Measurements from ENCODE around the gene LCE1B. TPM values are rescaled to one million over a fixed set of nuclear protein-coding genes. Genes with fewer than 3 reads are reported as not detected.

Gene LCE1B
- total and polyA plus RNA-seq, 3 experiments from 2014 or later, result not detected

- POLR2A ChIA-PET, result no interaction called here
- Histone ChIP-seq H3K9me3 (ENCODE audit: low read length) (no peaks in the 10 kb centered on the region), H3K27ac (ENCODE audit: low read depth, low read length) (no peak overlapping the region), H3K27me3 (ENCODE audit: insufficient read depth, low read length, poor library complexity, severe bottlenecking) (no peaks in the 10 kb centered on the region), H3K4me3 (ENCODE audit: low read length) (no peak overlapping the region), H3K4me1 (ENCODE audit: insufficient read depth, low read length) (no peaks in the 10 kb centered on the region), H3K36me3 (ENCODE audit: insufficient read depth, low read length) (no peaks in the 10 kb centered on the region)
- Mint-ChIP-seq H3K27me3 (peaks cover 4 to 11% of the 10 kb centered on the region in 2 donors), H3K4me1 (no peaks in the 10 kb centered on the region), H3K4me3 (no peak overlapping the region), H3K9me3 (no peaks in the 10 kb centered on the region), H3K27ac (no peak overlapping the region), H3K36me3 (no peaks in the 10 kb centered on the region)
- DNase-seq, result no peak
- CTCF ChIA-PET, result no interaction called here
These were observed 16.1 kb upstream of the LCE1B start for GRCh38 chr1:152795686-152796085.

DNA sequence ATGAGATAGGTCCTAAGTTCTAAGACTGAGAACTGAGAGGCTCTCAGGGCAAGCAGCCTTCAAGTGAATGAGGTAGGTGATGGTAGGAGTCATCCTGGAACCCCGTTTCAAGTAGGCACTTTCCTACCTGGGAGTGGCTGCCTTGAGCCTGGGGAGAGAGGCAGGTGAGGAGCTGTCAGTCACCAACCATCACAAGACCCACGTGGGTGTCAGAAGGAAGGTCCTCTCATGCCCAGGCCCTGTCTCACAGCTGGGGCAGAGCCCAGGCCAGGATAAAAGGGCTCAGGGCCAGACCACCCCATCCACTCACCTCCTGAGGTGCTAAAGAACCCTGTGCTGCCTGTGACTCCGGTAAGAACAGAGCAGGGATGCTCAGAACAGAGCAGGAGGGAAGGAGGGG is 15.3 kb upstream of the LCE1B start, which contains the start of gene LCE1D:
Gene LCE1D, plus strand, starts transcription at position 301 of the 400 bp plus-strand sequence. CDS start 1,074 bp downstream, outside the sequence.
- Mint-ChIP-seq H3K4me3 (no peak within 1 kb of the TSS), H3K27me3 (peaks cover 4 to 12% of the 10 kb centered on the region in 2 donors), H3K27ac (peak within 1 kb of the TSS in 1 of 8 donors; percentile 63), H3K4me1 (no peaks in the 10 kb centered on the region), H3K36me3 (no peaks in the 10 kb centered on the region), H3K9me3 (no peaks in the 10 kb centered on the region)
- H3K4me3 ChIP-seq (ENCODE audit: low read length), result no peak within 1 kb of the TSS
- H3K27ac ChIP-seq (ENCODE audit: low read depth, low read length), result no peak within 1 kb of the TSS
- no peaks in the 10 kb centered on the region for H3K36me3 ChIP-seq (ENCODE audit: insufficient read depth, low read length)
- no peaks in the 10 kb centered on the region for H3K27me3 ChIP-seq (ENCODE audit: insufficient read depth, low read length, poor library complexity, severe bottlenecking)
- no peaks in the 10 kb centered on the region for H3K4me1 ChIP-seq (ENCODE audit: insufficient read depth, low read length)
- ChIA-PET POLR2A (no interaction called here), CTCF (no interaction called here)
- no peak for DNase-seq
- H3K9me3 ChIP-seq (ENCODE audit: low read length), result no peaks in the 10 kb centered on the region

DNA sequence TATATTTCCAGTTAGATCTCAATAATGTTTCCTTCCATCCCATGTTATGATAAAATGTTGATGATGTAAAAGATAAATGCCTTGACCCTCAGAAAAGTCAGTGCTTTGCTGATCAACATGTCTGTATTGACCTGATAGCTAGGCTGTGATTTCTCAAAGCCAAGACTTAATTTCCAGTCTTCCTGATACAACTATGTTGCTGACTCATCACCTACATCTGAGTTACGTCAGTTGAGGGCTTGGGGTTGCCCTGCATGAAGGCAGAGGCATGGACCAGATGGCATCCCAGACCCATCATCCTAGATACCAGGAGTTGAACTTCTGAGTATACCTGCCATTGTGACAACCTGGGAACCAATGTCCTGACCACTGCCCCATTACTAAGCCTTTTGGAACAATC is 10.4 kb upstream of the LCE1B start:
- no peak overlapping the region for H3K4me3 ChIP-seq (ENCODE audit: low read length)
- Mint-ChIP-seq H3K4me3 (no peak overlapping the region), H3K4me1 (no peaks in the 10 kb centered on the region), H3K36me3 (no peaks in the 10 kb centered on the region), H3K27me3 (peaks cover 4 to 37% of the 10 kb centered on the region in 2 donors), H3K9me3 (no peaks in the 10 kb centered on the region), H3K27ac (no peak overlapping the region)
- no peaks in the 10 kb centered on the region for H3K27me3 ChIP-seq (ENCODE audit: insufficient read depth, low read length, poor library complexity, severe bottlenecking)
- no peak overlapping the region for H3K27ac ChIP-seq (ENCODE audit: low read depth, low read length)
- no peaks in the 10 kb centered on the region for H3K9me3 ChIP-seq (ENCODE audit: low read length)
- POLR2A ChIA-PET, result no interaction called here
- CTCF ChIA-PET, result no interaction called here
- H3K4me1 ChIP-seq (ENCODE audit: insufficient read depth, low read length), result no peaks in the 10 kb centered on the region
- DNase-seq, result no peak
- H3K36me3 ChIP-seq (ENCODE audit: insufficient read depth, low read length), result no peaks in the 10 kb centered on the region

GRCh38 chr1:152806576-152806975 is 5.2 kb upstream of the LCE1B start, which contains the start of gene LCE1C:
Gene LCE1C, minus strand, starts transcription at chr1:152806651. Its CDS starts 1,173 bp downstream, at chr1:152805478.
- H3K27ac Mint-ChIP-seq, result no peak within 1 kb of the TSS
- Histone ChIP-seq H3K4me1 (ENCODE audit: insufficient read depth, low read length) (no peaks in the 10 kb centered on the region), H3K27ac (ENCODE audit: low read depth, low read length) (no peak within 1 kb of the TSS), H3K4me3 (ENCODE audit: low read length) (no peak within 1 kb of the TSS), H3K36me3 (ENCODE audit: insufficient read depth, low read length) (no peaks in the 10 kb centered on the region), H3K9me3 (ENCODE audit: low read length) (no peaks in the 10 kb centered on the region), H3K27me3 (ENCODE audit: insufficient read depth, low read length, poor library complexity, severe bottlenecking) (no peaks in the 10 kb centered on the region)
- H3K4me3 Mint-ChIP-seq, result no peak within 1 kb of the TSS
- CTCF ChIA-PET, result no interaction called here
- H3K36me3 Mint-ChIP-seq, result no peaks in the 10 kb centered on the region
- no peak for DNase-seq
- POLR2A ChIA-PET, result no interaction called here
- peaks cover 0 to 38% of the 10 kb centered on the region in 2 donors for H3K27me3 Mint-ChIP-seq
- peaks cover 0 to 2% (median 0%) of the 10 kb centered on the region in 5 donors for H3K9me3 Mint-ChIP-seq
- H3K4me1 Mint-ChIP-seq, result no peaks in the 10 kb centered on the region

- Mint-ChIP-seq H3K27me3 (peaks cover 2 to 32% of the 10 kb centered on the region in 2 donors), H3K4me1 (no peaks in the 10 kb centered on the region), H3K4me3 (no peak overlapping the region), H3K36me3 (no peaks in the 10 kb centered on the region), H3K9me3 (peaks cover 0 to 2% (median 0%) of the 10 kb centered on the region in 5 donors), H3K27ac (no peak overlapping the region)
- Histone ChIP-seq H3K4me1 (ENCODE audit: insufficient read depth, low read length) (no peaks in the 10 kb centered on the region), H3K9me3 (ENCODE audit: low read length) (no peaks in the 10 kb centered on the region), H3K27me3 (ENCODE audit: insufficient read depth, low read length, poor library complexity, severe bottlenecking) (no peaks in the 10 kb centered on the region), H3K36me3 (ENCODE audit: insufficient read depth, low read length) (no peaks in the 10 kb centered on the region), H3K27ac (ENCODE audit: low read depth, low read length) (no peak overlapping the region), H3K4me3 (ENCODE audit: low read length) (no peak overlapping the region)
- ChIA-PET CTCF (no interaction called here), POLR2A (no interaction called here)
- no peak for DNase-seq
These were observed 721 bp upstream of the LCE1B start for GRCh38 chr1:152811050-152811449.

- Mint-ChIP-seq H3K9me3 (no peaks in the 10 kb centered on the region), H3K4me3 (no peak overlapping the region), H3K4me1 (no peaks in the 10 kb centered on the region), H3K36me3 (no peaks in the 10 kb centered on the region), H3K27me3 (peaks cover 7 to 20% of the 10 kb centered on the region in 2 donors), H3K27ac (no peak overlapping the region)
- Histone ChIP-seq H3K4me1 (ENCODE audit: insufficient read depth, low read length) (no peaks in the 10 kb centered on the region), H3K4me3 (ENCODE audit: low read length) (no peak overlapping the region), H3K27ac (ENCODE audit: low read depth, low read length) (no peak overlapping the region), H3K9me3 (ENCODE audit: low read length) (no peaks in the 10 kb centered on the region), H3K36me3 (ENCODE audit: insufficient read depth, low read length) (no peaks in the 10 kb centered on the region), H3K27me3 (ENCODE audit: insufficient read depth, low read length, poor library complexity, severe bottlenecking) (no peaks in the 10 kb centered on the region)
- CTCF ChIA-PET, result no interaction called here
- DNase-seq, result no peak
- POLR2A ChIA-PET, result no interaction called here
These were observed 5.5 kb downstream of the LCE1B start for GRCh38 chr1:152817309-152817708.

DNA sequence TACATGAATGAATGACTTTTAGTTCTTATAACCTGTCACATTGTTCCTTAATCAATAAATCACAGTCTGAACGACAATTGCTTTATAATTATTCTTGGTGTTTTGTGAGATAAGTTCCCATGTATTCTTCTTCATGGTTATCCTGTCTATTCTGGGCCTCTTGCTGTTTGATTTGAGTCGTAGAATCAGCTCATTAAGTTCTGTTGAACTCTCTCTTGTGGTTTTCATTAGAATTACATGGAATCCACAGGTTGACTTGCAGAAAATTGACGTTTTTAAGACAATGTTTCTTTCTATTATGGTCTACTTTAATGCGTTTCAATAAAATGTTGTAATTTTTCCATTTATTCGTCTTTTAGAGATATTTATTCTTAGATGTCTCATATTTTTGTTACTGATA is 11.5 kb downstream of the LCE1B start:
- H3K36me3 ChIP-seq (ENCODE audit: insufficient read depth, low read length), result no peaks in the 10 kb centered on the region
- no peaks in the 10 kb centered on the region for H3K4me1 ChIP-seq (ENCODE audit: insufficient read depth, low read length)
- no peak for DNase-seq
- no peak overlapping the region for H3K4me3 Mint-ChIP-seq
- H3K27ac ChIP-seq (ENCODE audit: low read depth, low read length), result no peak overlapping the region
- ChIA-PET POLR2A (no interaction called here), CTCF (no interaction called here)
- peaks cover 8 to 34% of the 10 kb centered on the region in 2 donors for H3K27me3 Mint-ChIP-seq
- H3K9me3 ChIP-seq (ENCODE audit: low read length), result no peaks in the 10 kb centered on the region
- no peaks in the 10 kb centered on the region for H3K9me3 Mint-ChIP-seq
- H3K27ac Mint-ChIP-seq, result no peak overlapping the region
- no peak overlapping the region for H3K4me3 ChIP-seq (ENCODE audit: low read length)
- no peaks in the 10 kb centered on the region for H3K36me3 Mint-ChIP-seq
- no peaks in the 10 kb centered on the region for H3K27me3 ChIP-seq (ENCODE audit: insufficient read depth, low read length, poor library complexity, severe bottlenecking)
- no peaks in the 10 kb centered on the region for H3K4me1 Mint-ChIP-seq

- H3K36me3 Mint-ChIP-seq, result no peaks in the 10 kb centered on the region
- ChIA-PET CTCF (no interaction called here), POLR2A (no interaction called here)
- peaks cover 13 to 49% of the 10 kb centered on the region in 2 donors for H3K27me3 Mint-ChIP-seq
- Histone ChIP-seq H3K9me3 (ENCODE audit: low read length) (no peaks in the 10 kb centered on the region), H3K4me3 (ENCODE audit: low read length) (no peak overlapping the region), H3K27ac (ENCODE audit: low read depth, low read length) (no peak overlapping the region), H3K36me3 (ENCODE audit: insufficient read depth, low read length) (no peaks in the 10 kb centered on the region), H3K4me1 (ENCODE audit: insufficient read depth, low read length) (no peaks in the 10 kb centered on the region), H3K27me3 (ENCODE audit: insufficient read depth, low read length, poor library complexity, severe bottlenecking) (peaks cover 5% of the 10 kb centered on the region)
- peaks cover 0 to 2% (median 0%) of the 10 kb centered on the region in 5 donors for H3K9me3 Mint-ChIP-seq
- DNase-seq, result no peak
- H3K4me1 Mint-ChIP-seq, result no peaks in the 10 kb centered on the region
- no peak overlapping the region for H3K4me3 Mint-ChIP-seq
- no peak overlapping the region for H3K27ac Mint-ChIP-seq
These were observed 13.2 kb downstream of the LCE1B start for GRCh38 chr1:152824964-152825363.

DNA sequence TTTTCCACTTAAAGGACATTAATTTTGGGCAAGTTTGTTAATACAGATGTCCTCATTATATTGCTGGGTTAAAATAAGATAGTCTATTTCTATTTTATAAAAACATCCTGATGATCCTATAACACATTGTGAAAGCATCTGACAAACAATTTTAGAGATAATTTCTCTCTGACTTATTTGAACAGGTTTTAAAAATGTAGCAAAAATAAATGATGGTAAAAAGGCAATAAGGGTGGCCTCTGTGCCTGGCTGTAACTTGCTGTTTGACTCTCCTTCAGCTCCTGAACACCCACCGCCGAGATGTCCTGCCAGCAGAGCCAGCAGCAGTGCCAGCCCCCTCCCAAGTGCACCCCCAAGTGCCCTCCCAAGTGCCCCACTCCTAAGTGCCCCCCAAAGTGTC is 15.4 kb downstream of the LCE1B start, which contains the start of gene LCE1A:
Gene LCE1A, plus strand, starts transcription at position 301 of the 400 bp plus-strand sequence. Its CDS starts 0 bp downstream, at position 301.
- ChIA-PET POLR2A (no interaction called here), CTCF (no interaction called here)
- peaks cover 8 to 55% of the 10 kb centered on the region in 2 donors for H3K27me3 Mint-ChIP-seq
- H3K4me3 Mint-ChIP-seq, result no peak within 1 kb of the TSS
- no peak for DNase-seq
- no peak within 1 kb of the TSS for H3K27ac ChIP-seq (ENCODE audit: low read depth, low read length)
- peaks cover 5% of the 10 kb centered on the region for H3K27me3 ChIP-seq (ENCODE audit: insufficient read depth, low read length, poor library complexity, severe bottlenecking)
- H3K36me3 ChIP-seq (ENCODE audit: insufficient read depth, low read length), result no peaks in the 10 kb centered on the region
- H3K9me3 ChIP-seq (ENCODE audit: low read length), result no peaks in the 10 kb centered on the region
- no peaks in the 10 kb centered on the region for H3K4me1 Mint-ChIP-seq
- peaks cover 0 to 2% (median 0%) of the 10 kb centered on the region in 5 donors for H3K9me3 Mint-ChIP-seq
- H3K27ac Mint-ChIP-seq, result peak within 1 kb of the TSS in 1 of 8 donors; percentile 1
- H3K4me3 ChIP-seq (ENCODE audit: low read length), result no peak within 1 kb of the TSS
- H3K4me1 ChIP-seq (ENCODE audit: insufficient read depth, low read length), result no peaks in the 10 kb centered on the region
- no peaks in the 10 kb centered on the region for H3K36me3 Mint-ChIP-seq
